HEK293T (cell line): ENCODE results near the gene CFAP410.

ENCODE experiments used
- ARNT ChIP-seq: fragments of 450-650 bp; IDR thresholded peaks from 2 replicates; pipeline ENCODE4 v1.6.1; 2017; ENCODE audit warnings: mild to moderate bottlenecking
- BHLHE40 ChIP-seq: fragments of 450-650 bp; IDR thresholded peaks from 2 replicates; pipeline ENCODE4 v1.6.1; 2016; ENCODE audit warnings: mild to moderate bottlenecking, moderate library complexity, borderline replicate concordance
- ELF4 ChIP-seq: fragments of 450-650 bp; IDR thresholded peaks from 2 replicates; pipeline ENCODE4 v1.6.1; 2017; ENCODE audit warnings: antibody characterized with exemption
- FOXA1 ChIP-seq: fragments of 450-650 bp; IDR thresholded peaks from 2 replicates; pipeline ENCODE4 v1.6.1; 2016; ENCODE audit warnings: mild to moderate bottlenecking
- FOXK2 ChIP-seq: fragments of 450-650 bp; IDR thresholded peaks from 2 replicates; pipeline ENCODE4 v1.6.1; 2016; ENCODE audit warnings: mild to moderate bottlenecking
- FOXM1 ChIP-seq: fragments of 450-650 bp; IDR thresholded peaks from 2 replicates; pipeline ENCODE4 v1.6.1; 2017; ENCODE audit warnings: mild to moderate bottlenecking, borderline replicate concordance
- HDGF ChIP-seq: fragments of 450-650 bp; IDR thresholded peaks from 2 replicates; pipeline ENCODE4 v1.6.1; 2017; ENCODE audit warnings: antibody characterized with exemption, borderline replicate concordance
- L3MBTL2 ChIP-seq: fragments of 450-650 bp; conservative IDR thresholded peaks from 2 replicates; pipeline ENCODE4 v1.6.1; 2016; ENCODE audit warnings: mild to moderate bottlenecking
- LEF1 ChIP-seq: fragments of 450-650 bp; IDR thresholded peaks from 2 replicates; pipeline ENCODE4 v1.6.1; 2017; ENCODE audit warnings: mild to moderate bottlenecking, borderline replicate concordance
- NFRKB ChIP-seq: fragments of 450-650 bp; IDR thresholded peaks from 2 replicates; pipeline ENCODE4 v1.6.1; 2016; ENCODE audit warnings: mild to moderate bottlenecking, moderate library complexity
- SP1 ChIP-seq: fragments of 450-650 bp; IDR thresholded peaks from 2 replicates; pipeline ENCODE4 v1.6.1; 2017
- TARDBP ChIP-seq: fragments of 450-650 bp; IDR thresholded peaks from 2 replicates; pipeline ENCODE4 v1.6.1; 2016
- ZNF384 ChIP-seq: fragments of 450-650 bp; IDR thresholded peaks from 2 replicates; pipeline ENCODE4 v1.6.1; 2016
- TF ChIP-seq, protein P1 (sequence below): fragments of 450-650 bp; IDR thresholded peaks from 2 replicates; pipeline ENCODE4 v1.6.1; 2016

DNA sequence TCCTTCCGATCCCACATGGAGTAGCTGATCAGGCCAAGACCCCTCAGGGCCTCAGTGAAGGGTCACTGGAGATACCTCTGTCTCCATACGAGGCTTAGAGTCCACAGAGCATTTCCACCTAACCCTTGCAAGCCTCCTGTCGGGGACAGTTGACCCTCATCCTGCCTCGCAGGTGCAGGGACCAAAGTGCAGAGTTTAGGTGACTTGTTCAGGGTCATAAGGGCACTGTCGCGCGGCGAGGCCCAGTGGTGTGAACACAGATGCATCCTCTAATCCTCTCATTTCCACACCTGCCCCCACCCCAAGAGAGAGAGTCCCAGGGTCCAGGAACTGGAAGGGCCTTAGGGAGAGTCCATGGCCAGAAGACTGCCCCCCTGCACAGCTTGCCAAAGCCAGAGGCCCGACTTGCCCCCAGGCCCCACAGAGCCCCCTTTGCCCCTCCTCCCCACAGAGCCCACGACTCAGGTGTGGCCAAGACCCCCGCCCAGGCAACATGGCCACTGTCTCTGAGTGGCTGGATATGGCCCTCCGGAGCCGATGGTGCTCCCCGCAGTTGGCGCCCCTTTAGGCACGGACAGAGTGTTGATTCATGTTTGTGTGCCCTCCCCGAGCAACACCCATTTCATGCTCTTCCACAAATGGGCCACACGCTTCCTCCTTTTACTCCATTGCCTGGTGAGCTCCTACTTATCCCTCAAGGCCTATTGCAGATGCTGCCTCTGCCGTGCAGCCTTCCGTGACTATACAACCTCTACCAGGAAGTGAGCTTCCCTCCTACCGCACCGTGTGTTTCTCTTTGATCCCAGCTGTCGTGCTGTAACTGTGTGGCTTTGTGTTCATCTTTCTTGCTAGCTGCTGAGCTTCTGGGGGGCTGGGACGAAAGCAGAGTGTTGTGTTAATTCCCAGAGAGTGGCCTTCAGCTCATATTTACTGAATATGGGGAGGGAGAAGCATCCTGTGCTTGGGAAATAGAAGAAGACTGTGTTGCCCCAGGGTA lies 15.9 kb upstream of the CFAP410 start:
- no peak for TF ChIP-seq BHLHE40
- TF ChIP-seq FOXK2: no peak
- no peak for TF ChIP-seq NFRKB
- no peak for TF ChIP-seq LEF1
- TF ChIP-seq HDGF: no peak
- TF ChIP-seq ELF4: no peak
- TF ChIP-seq, protein P1, sequence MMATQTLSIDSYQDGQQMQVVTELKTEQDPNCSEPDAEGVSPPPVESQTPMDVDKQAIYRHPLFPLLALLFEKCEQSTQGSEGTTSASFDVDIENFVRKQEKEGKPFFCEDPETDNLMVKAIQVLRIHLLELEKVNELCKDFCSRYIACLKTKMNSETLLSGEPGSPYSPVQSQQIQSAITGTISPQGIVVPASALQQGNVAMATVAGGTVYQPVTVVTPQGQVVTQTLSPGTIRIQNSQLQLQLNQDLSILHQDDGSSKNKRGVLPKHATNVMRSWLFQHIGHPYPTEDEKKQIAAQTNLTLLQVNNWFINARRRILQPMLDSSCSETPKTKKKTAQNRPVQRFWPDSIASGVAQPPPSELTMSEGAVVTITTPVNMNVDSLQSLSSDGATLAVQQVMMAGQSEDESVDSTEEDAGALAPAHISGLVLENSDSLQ: no peak
- no peak for TF ChIP-seq FOXA1
- no peak for TF ChIP-seq L3MBTL2
- TF ChIP-seq ARNT: no peak
- no peak for TF ChIP-seq FOXM1
- no peak for TF ChIP-seq TARDBP
- TF ChIP-seq SP1: no peak
- TF ChIP-seq ZNF384: no peak
